Measurements from ENCODE around the gene U2SURP.

U2SURP gene

GRCh38 chr3:142981108-142981507, 20.3 kb upstream of the U2SURP start:
- TF ChIP-seq, protein P1, sequence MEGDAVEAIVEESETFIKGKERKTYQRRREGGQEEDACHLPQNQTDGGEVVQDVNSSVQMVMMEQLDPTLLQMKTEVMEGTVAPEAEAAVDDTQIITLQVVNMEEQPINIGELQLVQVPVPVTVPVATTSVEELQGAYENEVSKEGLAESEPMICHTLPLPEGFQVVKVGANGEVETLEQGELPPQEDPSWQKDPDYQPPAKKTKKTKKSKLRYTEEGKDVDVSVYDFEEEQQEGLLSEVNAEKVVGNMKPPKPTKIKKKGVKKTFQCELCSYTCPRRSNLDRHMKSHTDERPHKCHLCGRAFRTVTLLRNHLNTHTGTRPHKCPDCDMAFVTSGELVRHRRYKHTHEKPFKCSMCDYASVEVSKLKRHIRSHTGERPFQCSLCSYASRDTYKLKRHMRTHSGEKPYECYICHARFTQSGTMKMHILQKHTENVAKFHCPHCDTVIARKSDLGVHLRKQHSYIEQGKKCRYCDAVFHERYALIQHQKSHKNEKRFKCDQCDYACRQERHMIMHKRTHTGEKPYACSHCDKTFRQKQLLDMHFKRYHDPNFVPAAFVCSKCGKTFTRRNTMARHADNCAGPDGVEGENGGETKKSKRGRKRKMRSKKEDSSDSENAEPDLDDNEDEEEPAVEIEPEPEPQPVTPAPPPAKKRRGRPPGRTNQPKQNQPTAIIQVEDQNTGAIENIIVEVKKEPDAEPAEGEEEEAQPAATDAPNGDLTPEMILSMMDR (IDR thresholded peaks at IDR 0.05) = no peak
- Histone ChIP-seq H3K27me3 (no peaks in the 10 kb centered on the region), H3K36me3 (no peaks in the 10 kb centered on the region), H3K9me3 (no peaks in the 10 kb centered on the region), H3K27ac (no peak overlapping the region), H3K4me1 (ENCODE audit: control insufficient read depth in 1 of 2, insufficient read depth in 1 of 2, low read depth in 1 of 2, low read length in 1 of 2) (peaks cover 7 to 16% of the 10 kb centered on the region in 2 experiments), H3K4me3 (ENCODE audit: low read depth in 1 of 2, low read length in 1 of 2) (no peak overlapping the region)

DNA sequence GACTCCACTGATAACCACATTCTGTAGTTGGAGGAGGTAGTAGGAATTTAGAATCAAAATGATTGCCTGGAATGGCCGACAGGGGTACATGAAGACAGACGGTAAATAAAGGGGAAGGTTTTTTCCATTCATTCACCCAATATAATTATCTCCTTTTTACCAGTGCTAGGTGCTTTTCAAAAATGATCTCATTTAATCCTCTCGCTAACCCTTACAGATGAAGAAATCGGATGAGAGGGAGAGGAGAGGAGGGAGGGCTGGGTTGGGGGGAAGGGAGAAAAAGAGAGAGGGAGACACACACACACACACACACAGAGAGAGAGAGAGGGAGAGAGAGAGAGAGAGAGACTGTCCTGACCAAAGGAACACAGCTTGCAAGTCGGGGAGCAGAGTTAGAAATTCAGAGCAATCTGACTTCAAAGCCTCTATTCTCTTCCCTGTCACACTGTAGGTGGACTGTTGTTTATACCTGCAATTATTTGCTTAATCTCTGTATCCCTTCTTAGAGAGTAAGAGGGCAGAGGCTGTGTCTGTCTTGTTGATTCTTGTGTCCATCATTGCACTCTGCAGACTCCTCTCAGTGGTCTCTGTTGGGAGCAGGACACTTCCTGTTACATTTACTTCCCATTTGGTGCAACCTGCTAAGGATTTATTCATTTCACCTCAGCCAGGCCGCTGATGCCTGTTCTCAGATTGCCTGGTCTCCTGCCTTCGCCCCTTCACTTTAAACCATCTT, 19.2 kb upstream of the U2SURP start:
- no peak overlapping the region for H3K4me3 ChIP-seq (ENCODE audit: low read depth in 1 of 2, low read length in 1 of 2)
- TF ChIP-seq, protein P1 (IDR thresholded peaks at IDR 0.05) = no peak
- no peaks in the 10 kb centered on the region for H3K27me3 ChIP-seq
- H3K9me3 ChIP-seq = no peaks in the 10 kb centered on the region
- H3K36me3 ChIP-seq = no peaks in the 10 kb centered on the region
- no peak overlapping the region for H3K27ac ChIP-seq
- H3K4me1 ChIP-seq (ENCODE audit: control insufficient read depth in 1 of 2, insufficient read depth in 1 of 2, low read depth in 1 of 2, low read length in 1 of 2) = peaks cover 4 to 8% of the 10 kb centered on the region in 2 experiments

GRCh38 chr3:142983318-142983717, 18.1 kb upstream of the U2SURP start:
- Histone ChIP-seq H3K36me3 (no peaks in the 10 kb centered on the region), H3K27me3 (no peaks in the 10 kb centered on the region), H3K4me3 (ENCODE audit: low read depth in 1 of 2, low read length in 1 of 2) (no peak overlapping the region), H3K9me3 (no peaks in the 10 kb centered on the region), H3K4me1 (ENCODE audit: control insufficient read depth in 1 of 2, insufficient read depth in 1 of 2, low read depth in 1 of 2, low read length in 1 of 2) (peaks cover 4 to 8% of the 10 kb centered on the region in 2 experiments), H3K27ac (no peak overlapping the region)
- TF ChIP-seq, protein P1 (IDR thresholded peaks at IDR 0.05) = no peak

GRCh38 chr3:142984255-142984654, 17.1 kb upstream of the U2SURP start:
- H3K27ac ChIP-seq = no peak overlapping the region

GRCh38 chr3:142987080-142987700, 14.2 kb upstream of the U2SURP start:
- peaks cover 3 to 5% of the 10 kb centered on the region in 2 experiments for H3K4me1 ChIP-seq (ENCODE audit: control insufficient read depth in 1 of 2, insufficient read depth in 1 of 2, low read depth in 1 of 2, low read length in 1 of 2)
- TF ChIP-seq, protein P1 (IDR thresholded peaks at IDR 0.05) = peak; percentile 31
- no peaks in the 10 kb centered on the region for H3K9me3 ChIP-seq
- H3K36me3 ChIP-seq = no peaks in the 10 kb centered on the region
- H3K4me3 ChIP-seq (ENCODE audit: low read depth in 1 of 2, low read length in 1 of 2) = no peak overlapping the region
- H3K27me3 ChIP-seq = no peaks in the 10 kb centered on the region
- H3K27ac ChIP-seq = no peak overlapping the region

More at GRCh38 chr3:142984255-142984654, 17.1 kb upstream of the U2SURP start:
- H3K27me3 ChIP-seq = no peaks in the 10 kb centered on the region
- TF ChIP-seq, protein P1 (IDR thresholded peaks at IDR 0.05) = no peak
- H3K36me3 ChIP-seq = no peaks in the 10 kb centered on the region
- no peak overlapping the region for H3K4me3 ChIP-seq (ENCODE audit: low read depth in 1 of 2, low read length in 1 of 2)
- peaks cover 4 to 8% of the 10 kb centered on the region in 2 experiments for H3K4me1 ChIP-seq (ENCODE audit: control insufficient read depth in 1 of 2, insufficient read depth in 1 of 2, low read depth in 1 of 2, low read length in 1 of 2)
- no peaks in the 10 kb centered on the region for H3K9me3 ChIP-seq
